ENCODE measurements around the gene RALGDS. TPM values are rescaled to one million over a fixed set of nuclear protein-coding genes. Genes with fewer than 3 reads are reported as not detected.

Gene RALGDS
- total and polyA plus RNA-seq, 12 donors, result 15.6 to 45.1 (median 28.1) TPM

GRCh38 chr9:133060417-133060841 is 60.6 kb downstream of the RALGDS start:
- peak overlapping the region in 5 of 10 donors; percentile 13 to 56 (median 22) for H3K27ac ChIP-seq
- DNase-seq (no peak), ATAC-seq (peak in 4 of 8 donors; percentile 7 to 27 (median 18))
- H3K4me3 ChIP-seq, result no peak overlapping the region
- peaks cover 0 to 32% (median 12%) of the 10 kb centered on the region in 9 donors for H3K36me3 ChIP-seq
- TF ChIP-seq CTCF (IDR thresholded peaks at IDR 0.05), result no peak
- 42 to 45% methylated on average over 6 of the region's 6 CpGs for WGBS, 2 donors
- H3K4me1 ChIP-seq, result peaks cover 3 to 38% (median 28%) of the 10 kb centered on the region in 9 donors
- no peaks in the 10 kb centered on the region for H3K27me3 ChIP-seq
- intact Hi-C loops (cut with DNase I), result no loop called here
- no peaks in the 10 kb centered on the region for H3K9me3 ChIP-seq

- Histone ChIP-seq H3K4me1 (peaks cover 6 to 42% (median 31%) of the 10 kb centered on the region in 9 donors), H3K36me3 (peaks cover 0 to 40% (median 12%) of the 10 kb centered on the region in 9 donors), H3K4me3 (no peak overlapping the region), H3K27me3 (no peaks in the 10 kb centered on the region), H3K9me3 (no peaks in the 10 kb centered on the region), H3K27ac (peak overlapping the region in 4 of 10 donors; percentile 1 to 36 (median 12))
- no peak for TF ChIP-seq CTCF (IDR thresholded peaks at IDR 0.05)
- ATAC-seq (no peak), DNase-seq (no peak)
- intact Hi-C loops (cut with DNase I), result loop anchor here in 1 of 10 donors (10.0 kb wide), 1 partner anchor 85 kb away; no protein-coding TSS in a partner anchor
- 30 to 37% methylated on average over 7 of the region's 7 CpGs for WGBS, 2 donors
Measured at GRCh38 chr9:133059623-133060022, 61.4 kb downstream of the RALGDS start.

GRCh38 chr9:133058550-133059320 is 62.3 kb downstream of the RALGDS start:
- H3K36me3 ChIP-seq, result peaks cover 0 to 49% (median 12%) of the 10 kb centered on the region in 9 donors
- TF ChIP-seq CTCF (IDR thresholded peaks at IDR 0.05), result no peak
- intact Hi-C loops (cut with DNase I), result loop anchor here in 1 of 10 donors (10.0 kb wide), 1 partner anchor 86 kb away; no protein-coding TSS in a partner anchor
- no peak overlapping the region for H3K4me3 ChIP-seq
- H3K4me1 ChIP-seq, result peaks cover 11 to 46% (median 31%) of the 10 kb centered on the region in 9 donors
- no peak for DNase-seq
- no peak for ATAC-seq
- H3K27ac ChIP-seq, result peak overlapping the region in 4 of 10 donors; percentile 10 to 30 (median 26)
- H3K9me3 ChIP-seq, result no peaks in the 10 kb centered on the region
- 85% methylated on average over 12 of the region's 12 CpGs for WGBS, 2 donors
- no peaks in the 10 kb centered on the region for H3K27me3 ChIP-seq

GRCh38 chr9:133058071-133058470 is 63.0 kb downstream of the RALGDS start:
- WGBS, 2 donors, result 67 to 77% methylated on average over 7 of the region's 7 CpGs
- DNase-seq (no peak), ATAC-seq (no peak)
- H3K9me3 ChIP-seq, result no peaks in the 10 kb centered on the region
- no peaks in the 10 kb centered on the region for H3K27me3 ChIP-seq
- TF ChIP-seq CTCF (IDR thresholded peaks at IDR 0.05), result no peak
- H3K4me3 ChIP-seq, result no peak overlapping the region
- intact Hi-C loops (cut with DNase I), result loop anchor here in 1 of 10 donors (10.0 kb wide), 1 partner anchor 87 kb away; no protein-coding TSS in a partner anchor
- H3K4me1 ChIP-seq, result peaks cover 11 to 50% (median 31%) of the 10 kb centered on the region in 9 donors
- peaks cover 0 to 55% (median 12%) of the 10 kb centered on the region in 9 donors for H3K36me3 ChIP-seq
- H3K27ac ChIP-seq, result peak overlapping the region in 5 of 10 donors; percentile 10 to 30 (median 25)
